GM23338 (cell line): ENCODE data around the gene RASA3. TPM values are rescaled to one million over a fixed set of nuclear protein-coding genes. Genes with fewer than 3 reads are reported as not detected.

Source experiments
- CREB1 ChIP-seq: fragments of 250-450 bp; sonication (Bioruptor Pico); IDR thresholded peaks from 2 replicates; pipeline ENCODE4 v1.5.0; 2020; ENCODE audit warnings: low read depth, mild to moderate bottlenecking, moderate library complexity
- EZH2 ChIP-seq: fragments of 200-600 bp; sonication (generic); IDR thresholded peaks from one replicate; pipeline ENCODE4 v1.8.0; 2017; ENCODE audit warnings: antibody characterized with exemption, mild to moderate bottlenecking, low read depth; ENCODE audit not compliant: unreplicated experiment
- JUNB ChIP-seq: IDR thresholded peaks from one replicate; pipeline ENCODE4 v1.6.1; 2016; ENCODE audit warnings: antibody characterized with exemption; ENCODE audit not compliant: unreplicated experiment
- REST ChIP-seq: IDR thresholded peaks from one replicate; pipeline ENCODE4 v1.6.1; 2018; ENCODE audit warnings: antibody characterized with exemption; ENCODE audit not compliant: unreplicated experiment
- STAT1 ChIP-seq: IDR thresholded peaks from one replicate; pipeline ENCODE4 v1.6.1; 2016; ENCODE audit warnings: antibody characterized with exemption; ENCODE audit not compliant: unreplicated experiment
- ZNF331 ChIP-seq: fragments of 250-450 bp; sonication (Bioruptor Pico); IDR thresholded peaks from 2 replicates; pipeline ENCODE4 v1.5.0; 2020; ENCODE audit warnings: low read depth, mild to moderate bottlenecking, moderate library complexity
- ZNF462 ChIP-seq: fragments of 250-450 bp; sonication (Bioruptor Pico); IDR thresholded peaks from 2 replicates; pipeline ENCODE4 v1.5.0; 2020; ENCODE audit warnings: mild to moderate bottlenecking, moderate library complexity
- polyA plus RNA-seq: library from polyadenylated mRNA; unstranded; fragments of >200 nt; fragmentation: Nextera tagmentation; extraction: Ambion mirVana; gene quantifications from 2 replicates; pipeline ENCODE4 v1.2.1, GENCODE V29; 2016
- total RNA-seq: library from RNA; depleted of rRNA; stranded (reverse); fragments of >200 nt; shearing (Covaris generic); gene quantifications from 2 replicates; pipeline ENCODE4 v1.2.3, GENCODE V29; 2014

Gene RASA3
- total and polyA plus RNA-seq, 2 experiments from 2014 or later: 11.2 to 20.7 TPM

GRCh38 chr13:114004420-114005205 lies 127.8 kb downstream of the RASA3 start (continued):
- no peak for TF ChIP-seq ZNF462
- TF ChIP-seq JUNB: no peak
- no peak for TF ChIP-seq CREB1 (CRISPR knock-in tag)
- TF ChIP-seq STAT1: no peak
- TF ChIP-seq REST: no peak
- TF ChIP-seq EZH2: no peak
- TF ChIP-seq ZNF331: no peak
